ENCODE measurements around the gene CREB3L1.
A peak's percentile ranks its signal among the peaks of the same experiment; 100 is the strongest.

GRCh38 chr11:46367916-46368267 lies 90.4 kb downstream of the CREB3L1 start:
- TF ChIP-seq CTCF (IDR thresholded peaks at IDR 0.05 in 4 of 5, conservative IDR thresholded peaks at IDR 0.05 in 1 of 5) = peak in 2 of 5 experiments; percentile 26 to 33
- no peak for TF ChIP-seq POLR2A (IDR thresholded peaks at IDR 0.05)

All from gastrocnemius medialis (tissue), 4 donors.